CD4-positive, alpha-beta T cell treated with Interleukin-6 at 100 ng/mL for 8 hours (primary cell): ENCODE data around the gene AAMDC.
"Not testable (repeated sequence)": the region's sequence is repeated elsewhere in the genome, so short reads cannot be mapped to it uniquely, and the experiment has no call there.

Experiments used
- DNase-seq: peaks from one replicate; pipeline ENCODE4 v3.0.0-alpha.2; 2020; ENCODE audit warnings: mixed read lengths, low spot score

The AAMDC gene

DNA sequence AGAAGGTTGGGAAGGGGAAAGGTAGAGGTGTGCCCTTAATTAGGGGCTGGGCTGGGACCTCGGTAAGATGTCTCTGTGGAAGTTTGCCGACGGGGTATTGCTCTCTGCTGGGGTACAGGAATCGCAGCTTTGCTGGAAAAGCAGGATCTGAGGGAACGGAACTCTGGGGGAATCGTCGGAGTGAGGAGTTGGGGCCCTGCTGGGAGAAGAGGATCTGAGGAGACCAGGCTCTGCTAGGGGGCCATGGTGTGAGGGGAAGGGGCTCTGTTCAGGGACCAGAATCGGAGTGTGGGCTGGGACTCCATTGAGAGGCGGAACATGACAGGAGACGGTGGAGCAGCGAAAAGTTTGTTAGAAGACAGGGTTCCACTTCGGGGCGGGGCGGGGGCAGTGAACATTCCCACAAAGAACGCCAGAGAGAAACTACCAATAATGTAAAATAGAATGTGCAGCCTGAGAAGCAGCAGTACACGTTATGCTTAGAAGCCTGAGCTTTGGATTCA lies 456 bp downstream of the AAMDC start:
- DNase-seq: no peak

DNA sequence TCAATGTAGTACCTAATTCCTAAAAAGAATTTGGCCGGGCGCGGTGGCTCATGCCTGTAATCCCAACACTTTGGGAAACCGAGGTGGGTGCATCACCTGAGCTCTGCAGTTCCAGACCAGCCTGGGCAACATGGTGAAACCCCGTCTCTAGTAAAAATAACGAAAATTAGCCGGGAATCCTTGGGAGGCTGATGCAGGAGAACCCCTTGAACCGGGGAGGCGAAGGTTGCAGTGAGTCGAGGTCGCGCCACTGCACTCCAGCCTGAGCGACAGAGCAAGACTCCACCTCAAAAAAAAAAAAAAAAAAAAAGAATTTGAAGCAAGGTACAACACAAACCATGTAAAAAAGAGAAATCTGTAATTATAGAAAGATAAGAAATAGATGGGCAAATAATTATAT lies 1.2 kb downstream of the AAMDC start:
- DNase-seq: not testable (repeated sequence)

DNA sequence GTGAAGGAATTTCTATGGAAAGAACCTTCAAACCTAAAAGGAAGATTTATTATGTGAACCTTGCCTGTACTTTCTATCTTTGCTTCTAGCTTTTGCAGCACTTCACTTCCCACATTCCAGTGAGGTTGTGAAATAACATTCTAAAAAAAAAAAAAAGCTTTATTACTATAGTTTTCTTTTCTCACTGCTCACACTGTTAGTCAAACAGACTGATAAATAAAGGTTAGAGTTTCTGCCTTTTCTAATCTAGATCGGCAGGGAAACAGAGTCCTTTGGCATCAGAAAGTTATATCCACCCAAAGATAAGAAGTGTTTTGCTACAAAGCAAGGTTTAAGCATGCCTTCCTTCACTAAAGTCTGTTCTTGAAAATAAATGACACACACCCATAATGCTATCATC lies 2.8 kb downstream of the AAMDC start:
- DNase-seq: no peak

DNA sequence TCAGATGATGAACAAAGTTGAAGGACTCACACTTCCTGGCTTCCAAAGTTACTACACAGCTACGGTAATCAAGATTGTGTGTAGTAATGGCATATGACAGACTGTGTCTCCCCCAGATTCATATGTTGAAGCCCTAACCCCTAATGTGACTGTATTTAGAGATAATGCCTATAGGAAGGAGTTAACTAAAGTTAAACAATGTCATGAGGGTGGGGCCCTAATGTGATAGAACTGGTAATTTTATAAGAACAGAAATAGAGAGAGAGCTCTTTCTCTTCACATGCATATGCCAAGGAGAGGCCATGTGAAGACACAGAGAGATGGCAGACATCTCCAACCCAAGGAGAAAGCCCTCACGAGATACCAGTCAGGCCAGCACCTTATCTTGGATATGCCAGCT lies 8.0 kb downstream of the AAMDC start:
- DNase-seq: no peak

DNA sequence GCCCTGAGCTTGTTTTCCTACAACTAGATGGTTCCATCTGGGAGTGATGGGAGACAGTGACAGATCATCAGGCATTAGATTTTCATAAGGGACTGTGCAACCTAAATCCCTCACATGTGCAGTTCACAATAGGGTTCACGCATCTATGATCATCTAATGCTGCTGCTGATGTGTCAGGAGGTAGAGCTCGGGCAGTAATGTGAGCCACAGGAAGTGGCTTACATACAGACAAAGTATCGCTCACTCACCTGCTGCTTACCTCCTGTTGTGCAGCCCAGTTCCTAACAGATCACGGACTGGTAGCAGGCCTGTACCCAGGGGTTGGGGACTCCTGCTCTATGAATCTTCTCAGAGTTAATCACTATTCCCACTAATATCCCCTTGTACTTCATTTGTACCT lies 12.4 kb downstream of the AAMDC start:
- no peak for DNase-seq

DNA sequence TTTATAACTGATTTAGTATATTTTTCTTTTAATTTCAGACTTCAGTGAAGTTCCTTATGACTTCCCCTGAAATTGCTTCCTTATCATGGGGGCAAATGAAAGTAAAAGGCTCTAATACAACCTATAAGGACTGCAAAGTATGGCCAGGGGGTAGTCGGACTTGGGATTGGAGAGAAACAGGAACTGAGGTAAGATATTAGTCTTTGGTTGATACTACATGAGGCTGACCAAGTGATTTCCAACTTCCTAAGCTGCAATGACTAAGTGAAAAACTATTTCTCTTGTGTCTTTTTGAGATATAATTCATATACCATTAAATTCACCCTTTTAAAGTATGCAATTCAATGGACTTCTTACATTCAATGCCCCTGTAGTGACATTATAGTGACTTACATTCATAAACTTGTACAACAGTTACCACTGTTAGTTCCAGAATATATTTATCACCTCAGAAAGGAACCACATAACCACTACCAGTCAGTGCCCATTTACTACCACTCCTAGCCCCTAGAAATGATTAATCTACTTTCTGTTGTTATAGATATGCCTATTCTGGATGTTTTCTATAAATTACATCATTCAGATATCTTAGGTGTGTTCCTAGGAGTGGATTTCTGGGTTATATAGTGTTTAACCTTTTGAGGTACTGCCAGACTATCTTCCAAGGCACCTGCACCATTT lies 21.6 kb downstream of the AAMDC start:
- DNase-seq: no peak

DNA sequence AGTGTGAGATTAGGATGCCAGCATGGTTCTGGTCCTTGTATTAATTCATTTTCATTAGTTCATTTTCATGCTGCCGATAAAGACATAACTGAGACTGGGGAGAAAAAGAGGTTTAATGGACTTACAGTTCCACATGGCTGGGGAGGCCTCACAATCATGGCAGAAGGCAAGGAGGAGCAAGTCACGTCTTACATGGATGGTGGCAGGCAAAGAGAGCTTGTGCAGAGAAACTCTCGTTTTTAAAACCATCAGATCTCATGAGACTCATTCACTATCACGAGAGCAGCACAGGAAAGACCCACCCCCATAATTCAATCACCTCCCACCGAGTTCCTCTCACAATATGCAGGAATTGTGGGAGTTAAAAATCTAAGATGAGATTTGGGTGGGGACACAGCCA lies 22.8 kb downstream of the AAMDC start:
- DNase-seq: not testable (repeated sequence)

DNA sequence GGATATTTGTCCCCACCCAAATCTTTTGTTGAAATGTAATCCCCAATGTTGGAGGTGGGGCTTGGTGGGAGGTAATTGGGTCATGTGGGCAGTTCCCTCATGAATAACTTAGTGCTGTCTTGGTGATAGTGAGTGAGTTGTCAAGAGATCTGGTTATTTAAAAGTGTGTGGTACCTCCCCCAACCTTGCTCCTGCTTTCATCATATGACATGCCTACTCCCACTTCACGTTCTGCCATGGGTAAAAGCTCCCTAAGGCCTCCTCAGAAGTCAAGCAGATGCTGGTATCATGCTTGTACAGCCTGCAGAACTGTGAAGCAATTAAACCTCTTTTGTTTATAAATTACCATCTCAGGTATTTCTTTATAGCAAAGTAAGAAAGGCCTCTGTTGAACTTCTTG lies 30.6 kb downstream of the AAMDC start:
- DNase-seq: no peak

DNA sequence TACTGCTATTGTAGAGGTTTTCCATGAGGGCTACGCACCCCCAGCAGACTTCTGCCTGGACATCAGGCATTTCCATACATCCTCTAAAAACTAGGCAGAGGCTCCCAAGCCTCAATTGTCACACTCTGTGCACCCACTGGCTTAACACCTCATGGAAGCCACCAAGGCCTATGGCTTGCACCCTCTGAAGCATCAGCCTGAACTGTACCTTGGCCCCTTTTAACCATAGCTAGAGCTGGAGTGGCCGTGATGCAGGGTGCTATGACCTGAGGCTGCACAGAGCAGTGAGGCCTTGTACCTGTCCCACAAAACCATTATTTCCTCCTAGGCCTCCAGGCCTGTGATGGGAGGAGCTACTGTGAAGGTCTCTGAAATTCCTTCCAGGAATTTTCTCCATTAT lies 33.9 kb downstream of the AAMDC start:
- no peak for DNase-seq

DNA sequence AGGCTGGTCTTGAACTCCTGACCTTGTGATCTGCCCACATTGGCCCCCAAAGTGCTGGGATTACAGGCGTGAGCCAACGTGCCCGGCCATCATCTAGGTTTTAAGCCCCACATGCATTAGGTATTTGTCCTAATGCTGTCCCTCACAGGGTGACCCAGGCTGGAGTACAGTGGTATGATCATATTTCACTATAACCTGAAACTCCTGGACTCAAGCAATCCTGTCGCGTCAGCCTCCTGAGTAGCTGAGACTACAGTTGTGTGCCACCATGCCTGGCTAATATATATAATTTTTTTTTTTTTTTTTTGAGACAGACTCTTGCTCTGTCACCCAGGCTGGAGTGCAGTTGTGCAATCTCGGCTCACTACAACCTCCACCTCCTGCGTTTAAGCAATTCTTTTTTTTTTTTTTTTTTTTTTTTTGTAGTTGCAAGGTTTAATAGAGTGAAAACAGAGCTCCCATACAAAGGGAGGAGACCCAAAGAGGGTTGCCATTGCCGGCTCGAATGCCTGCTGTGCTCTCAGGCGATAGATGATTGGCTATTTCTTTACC lies 37.0 kb downstream of the AAMDC start:
- DNase-seq: not testable (repeated sequence)

DNA sequence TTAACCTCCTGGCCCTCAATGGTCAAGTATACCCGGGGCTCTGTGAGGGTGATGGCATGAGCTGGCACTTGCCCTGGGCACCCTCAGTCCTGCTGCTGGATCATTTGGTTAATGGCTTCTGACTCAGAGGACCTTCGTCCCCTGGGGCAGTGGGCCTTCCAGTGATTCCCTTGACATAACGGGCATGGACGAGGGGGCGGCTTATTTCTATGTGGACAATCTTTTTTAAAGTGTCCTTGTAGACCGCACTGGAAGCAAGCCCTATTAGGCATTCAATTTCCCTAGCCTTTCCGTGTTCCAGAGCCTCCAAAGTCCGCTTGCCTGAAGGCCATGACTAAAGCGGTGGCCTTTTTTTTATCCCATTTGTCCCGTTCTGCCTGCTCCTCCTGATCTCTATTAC lies 40.5 kb downstream of the AAMDC start:
- DNase-seq: not testable (repeated sequence)

DNA sequence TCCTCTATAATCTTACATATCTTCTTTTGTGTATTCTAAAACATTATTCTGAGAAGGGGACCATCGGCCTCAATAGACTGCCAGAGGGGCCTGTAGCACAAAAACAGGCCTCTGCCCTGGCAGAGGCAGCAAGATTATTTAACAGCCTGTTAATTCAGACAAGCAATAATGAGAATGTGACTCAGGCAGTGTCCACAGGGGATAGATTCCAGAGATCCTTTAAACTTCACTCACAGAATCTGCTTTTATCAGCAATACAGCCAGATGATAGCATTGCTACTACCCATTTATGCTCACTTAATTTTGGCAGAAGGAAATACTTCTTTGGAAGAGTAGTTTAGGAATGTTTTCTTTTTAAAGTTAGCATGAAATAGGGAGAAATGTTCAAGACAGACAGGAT lies 44.9 kb downstream of the AAMDC start:
- no peak for DNase-seq

DNA sequence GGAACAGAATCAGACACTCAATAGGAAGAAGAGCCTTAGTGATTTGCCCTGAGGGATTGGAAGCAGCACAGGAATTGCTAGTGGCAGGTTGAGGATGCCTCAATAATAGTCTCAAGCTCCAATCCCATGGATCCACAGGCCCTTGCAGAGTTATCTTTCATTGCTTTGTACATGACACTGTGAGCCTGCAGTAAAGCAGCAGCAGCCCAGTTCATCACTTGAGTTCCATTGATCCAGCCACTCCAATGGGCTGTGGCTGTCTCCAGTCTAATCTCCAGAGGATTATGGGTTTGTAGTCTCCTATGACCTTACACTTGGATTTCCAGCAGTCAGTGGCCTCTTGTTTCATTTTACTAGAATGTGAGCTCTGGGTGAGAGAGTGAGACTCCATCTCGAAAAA lies 45.4 kb downstream of the AAMDC start:
- no peak for DNase-seq

DNA sequence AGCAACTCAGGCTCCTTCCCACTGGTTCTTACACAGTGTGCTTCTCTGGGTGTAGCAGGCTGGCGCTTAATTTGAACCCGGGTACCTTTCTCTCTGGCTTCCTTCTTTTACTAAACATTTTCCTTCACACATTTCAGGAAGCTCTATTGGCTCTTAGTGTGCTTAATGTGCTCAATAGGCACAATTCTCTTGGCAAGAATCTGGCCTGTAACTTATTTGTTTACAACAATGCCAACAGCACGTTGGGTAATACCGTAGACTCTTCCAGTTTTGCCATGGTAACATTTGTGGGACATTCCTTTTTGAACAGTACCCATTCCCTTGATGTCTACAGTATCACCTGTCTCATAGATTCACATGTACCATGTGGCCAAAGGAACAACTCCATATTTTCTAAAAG lies 47.8 kb downstream of the AAMDC start:
- no peak for DNase-seq

DNA sequence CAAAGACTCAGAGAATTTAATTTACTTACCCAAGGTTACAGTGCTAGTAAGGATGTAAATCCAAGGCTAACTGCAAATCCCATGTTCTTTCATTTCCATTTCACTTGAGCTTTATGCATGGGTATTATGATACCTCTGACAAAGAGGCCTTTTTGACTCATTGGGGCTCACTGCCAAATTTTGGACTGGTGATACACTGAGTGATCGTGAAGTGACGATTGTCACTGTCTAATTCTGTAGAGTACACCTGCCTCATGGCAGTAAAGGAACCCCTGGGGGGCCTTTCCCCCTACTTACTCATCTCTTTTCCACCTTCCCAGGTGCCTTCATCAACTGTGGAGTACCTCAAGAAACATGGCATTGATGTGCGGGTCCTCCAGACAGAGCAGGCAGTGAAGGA lies 50.9 kb downstream of the AAMDC start:
- no peak for DNase-seq

DNA sequence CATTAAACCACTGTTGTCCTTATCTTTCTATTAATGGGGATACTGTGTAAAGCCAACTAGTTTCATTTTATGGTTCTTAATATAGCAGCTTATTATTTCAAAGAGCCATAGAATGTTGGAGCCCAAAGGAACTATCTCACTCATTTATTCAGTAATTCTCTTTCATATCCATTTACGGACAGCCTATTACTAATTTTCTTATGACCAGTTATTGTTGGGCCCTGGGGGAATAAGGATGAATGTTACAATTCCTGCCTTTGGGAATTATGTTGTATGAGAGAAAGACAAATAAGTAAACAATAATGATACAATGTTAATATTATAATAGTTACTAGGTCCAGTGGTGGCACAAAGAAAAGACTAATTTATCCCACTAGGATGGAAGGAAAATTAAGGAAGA lies 52.4 kb downstream of the AAMDC start:
- DNase-seq: no peak

DNA sequence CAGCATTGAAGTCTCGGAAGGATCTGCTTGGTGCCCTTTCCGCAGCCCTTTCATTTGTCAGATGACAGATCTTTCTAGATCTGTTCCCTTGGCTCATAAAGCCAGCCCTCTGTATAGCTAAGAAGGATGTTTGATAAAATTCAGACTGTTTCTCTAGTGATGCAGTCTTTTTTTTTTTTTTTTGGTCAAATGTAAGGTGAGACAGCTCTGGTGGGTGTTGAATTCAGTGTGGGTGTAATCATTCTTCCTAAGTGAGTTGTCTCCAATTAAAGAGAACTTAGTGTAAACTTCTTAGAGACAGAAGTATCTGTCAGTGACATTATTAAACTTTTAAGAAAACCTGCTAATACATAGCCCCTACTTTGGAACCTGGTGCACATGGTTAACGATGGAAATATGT lies 53.3 kb downstream of the AAMDC start:
- no peak for DNase-seq

DNA sequence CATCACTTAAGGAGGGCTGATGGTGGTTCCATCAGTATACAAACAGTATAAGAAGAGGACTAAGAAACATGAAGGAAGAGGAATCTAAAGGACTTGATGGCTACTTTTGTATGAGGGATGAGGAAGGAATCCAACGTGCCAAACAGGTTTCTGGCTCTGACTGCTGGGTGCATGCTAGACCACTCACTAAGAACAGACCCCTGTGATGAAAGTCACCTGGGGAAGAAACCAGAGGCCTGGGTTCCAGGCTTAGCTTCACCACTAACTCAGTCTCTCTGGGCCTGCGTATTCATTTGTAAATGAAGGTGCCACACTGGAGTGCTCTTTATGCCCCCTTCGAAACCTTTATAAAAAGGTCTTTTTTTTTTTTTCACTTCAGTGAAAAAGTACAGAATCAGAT lies 55.1 kb downstream of the AAMDC start:
- no peak for DNase-seq

DNA sequence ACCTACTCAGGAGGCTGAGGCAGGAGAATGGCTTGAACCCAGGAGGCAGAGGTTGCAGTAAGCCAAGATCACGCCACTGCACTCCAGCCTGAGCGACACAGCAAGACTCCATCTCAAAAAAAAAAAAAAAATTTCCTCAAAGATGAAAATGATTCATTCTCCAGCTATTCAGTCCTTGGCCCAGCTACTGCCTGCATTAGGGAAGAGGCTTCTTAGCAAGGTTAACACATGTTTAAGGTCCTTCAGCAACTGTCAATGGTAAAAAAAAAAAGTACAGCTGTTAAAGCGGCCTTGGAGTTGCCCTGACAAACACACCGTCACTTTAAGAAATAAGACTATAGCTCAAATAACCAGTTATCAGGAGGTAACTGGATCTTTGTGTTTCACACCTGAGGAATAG lies 57.3 kb downstream of the AAMDC start:
- DNase-seq: not testable (repeated sequence)

DNA sequence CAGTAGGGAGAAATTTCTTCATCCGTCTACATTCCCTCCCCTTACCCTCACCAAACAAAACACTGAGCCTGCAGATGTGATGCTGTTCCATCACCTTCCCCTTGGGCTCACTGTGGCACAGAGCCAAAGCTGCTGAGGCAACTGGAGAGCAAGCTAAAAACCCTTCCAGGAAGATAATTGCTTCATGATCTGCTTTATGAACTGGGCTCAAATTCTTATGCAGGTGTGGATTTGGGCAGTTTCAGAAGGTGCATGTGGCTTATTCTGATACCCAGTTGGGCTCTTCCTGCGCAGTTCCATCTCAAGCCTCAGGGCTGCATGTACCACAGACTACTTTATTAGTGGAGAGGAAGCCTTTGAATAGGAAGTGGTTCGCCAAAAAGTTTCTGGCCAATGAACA lies 58.3 kb downstream of the AAMDC start:
- DNase-seq: no peak

DNA sequence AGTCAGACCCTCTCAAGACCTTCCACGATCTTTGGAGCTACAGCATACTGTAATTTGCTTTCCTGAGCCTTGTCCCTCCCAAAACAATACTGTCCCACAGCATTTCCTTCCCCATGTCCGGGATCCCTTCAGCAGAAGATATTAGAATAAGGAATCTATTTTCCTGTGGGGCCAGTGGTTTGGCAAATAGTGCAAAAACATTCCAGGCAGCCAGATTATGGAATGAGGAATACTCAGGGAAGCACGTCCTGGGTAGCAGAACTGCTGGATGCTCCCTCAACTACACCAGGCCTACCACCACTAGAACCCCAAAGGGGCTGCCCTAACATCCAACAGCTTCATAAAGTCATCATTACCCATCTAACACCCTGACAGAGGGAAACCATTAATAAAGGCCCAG lies 61.5 kb downstream of the AAMDC start:
- DNase-seq: no peak

DNA sequence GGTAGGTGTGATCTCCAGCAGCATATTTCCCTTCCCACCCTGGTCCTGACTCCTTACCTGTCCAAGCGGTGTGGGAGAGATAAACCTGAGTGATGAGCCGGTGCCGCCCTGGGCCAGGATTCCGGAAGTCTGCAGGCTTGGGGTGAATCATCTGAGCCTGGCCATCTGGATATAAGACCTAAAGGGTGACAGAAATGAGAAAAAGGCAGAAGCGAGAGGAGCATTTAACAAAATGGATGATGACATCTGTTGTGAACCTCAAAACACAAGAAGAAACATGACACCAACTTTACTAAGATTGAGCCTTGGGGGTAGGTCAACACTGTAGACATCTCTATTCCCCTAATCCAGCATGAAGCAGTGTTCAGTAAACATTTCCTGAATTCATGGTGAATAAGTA lies 62.8 kb downstream of the AAMDC start:
- no peak for DNase-seq

DNA sequence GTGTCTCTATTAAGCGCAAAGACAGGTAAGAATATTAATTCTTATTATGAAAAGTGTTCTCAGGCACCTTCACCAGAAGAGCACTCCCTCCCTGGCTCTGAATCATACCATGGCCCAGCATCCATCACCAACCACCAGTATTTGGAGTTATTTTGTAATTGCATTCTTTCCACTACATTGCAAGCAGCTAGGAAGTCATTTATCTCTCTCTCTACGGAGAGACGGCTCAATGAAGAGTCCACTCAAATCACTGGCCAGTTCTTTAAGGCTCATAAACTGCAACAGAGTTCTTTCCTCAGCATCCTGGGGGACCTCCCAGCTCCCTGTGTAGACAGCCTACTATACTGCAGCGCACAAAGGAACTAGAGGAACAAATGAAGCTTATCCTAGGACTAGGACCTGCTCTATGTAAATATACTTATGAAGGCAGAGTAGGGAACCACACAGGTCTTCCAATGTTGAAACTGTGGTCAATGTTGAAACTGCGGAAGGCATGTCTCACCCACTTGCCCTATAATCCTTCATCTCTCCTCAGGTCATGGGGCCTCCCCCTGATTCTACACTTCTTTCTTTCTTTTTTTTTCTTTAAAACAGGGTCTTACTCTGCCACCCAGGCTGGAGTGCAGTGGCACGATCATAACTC lies 63.4 kb downstream of the AAMDC start:
- DNase-seq: no peak

DNA sequence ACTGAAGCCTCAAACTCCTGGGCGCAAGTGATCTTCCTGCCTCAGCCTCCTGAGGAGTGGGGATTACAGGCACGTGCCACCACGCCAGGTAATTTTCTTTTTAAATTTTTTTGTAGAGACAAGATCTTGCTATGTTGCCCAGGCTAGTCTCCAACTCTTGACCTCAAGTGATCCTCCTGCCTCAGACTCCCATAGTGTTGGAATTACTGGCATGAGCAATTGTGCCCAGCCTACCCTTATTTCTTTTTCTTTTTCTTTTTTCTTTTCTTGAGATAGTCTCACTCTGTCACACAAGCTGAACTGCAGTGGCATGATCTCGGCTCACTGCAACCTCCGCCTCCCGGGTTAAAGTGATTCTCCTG lies 63.9 kb downstream of the AAMDC start:
- no peak for DNase-seq
